DMS 273 treated with DMSO at 0.1 percent for 48 hours (cell line): ENCODE data around the gene BMPR1A.
"Not testable (repeated sequence)": the region's sequence is repeated elsewhere in the genome, so short reads cannot be mapped to it uniquely, and the experiment has no call there.

Source experiments
- DNase-seq: peaks from one replicate; lab custom pipeline; 2025; lab: John Stamatoyannopoulos, UW

Gene BMPR1A

GRCh38 chr10:86730227-86730626, 26.2 kb upstream of the BMPR1A start:
- peak; percentile 93 for DNase-seq

- DNase-seq = no peak
Measured at GRCh38 chr10:86732771-86733170, 23.6 kb upstream of the BMPR1A start.

- no peak for DNase-seq
Measured at GRCh38 chr10:86733260-86733671, 23.2 kb upstream of the BMPR1A start.

- DNase-seq = no peak
Measured at GRCh38 chr10:86734207-86734988, 22.0 kb upstream of the BMPR1A start.

- not testable (repeated sequence) for DNase-seq
Measured at GRCh38 chr10:86735278-86735677, 21.1 kb upstream of the BMPR1A start.

- no peak for DNase-seq
Measured at GRCh38 chr10:86742230-86742629, 14.2 kb upstream of the BMPR1A start.

- no peak for DNase-seq
Measured at GRCh38 chr10:86744067-86744725, 12.2 kb upstream of the BMPR1A start.

GRCh38 chr10:86747796-86748581, 8.4 kb upstream of the BMPR1A start:
- no peak for DNase-seq

GRCh38 chr10:86749854-86750253, 6.6 kb upstream of the BMPR1A start:
- DNase-seq = no peak

GRCh38 chr10:86751477-86751876, 4.9 kb upstream of the BMPR1A start:
- no peak for DNase-seq

- DNase-seq = no peak
Measured at GRCh38 chr10:86752311-86752710, 4.1 kb upstream of the BMPR1A start.

- DNase-seq = no peak
Measured at GRCh38 chr10:86753051-86753450, 3.4 kb upstream of the BMPR1A start.

- DNase-seq = peak; percentile 18
Measured at GRCh38 chr10:86753638-86754434, 2.6 kb upstream of the BMPR1A start.

- no peak for DNase-seq
Measured at GRCh38 chr10:86755454-86755739, 1.0 kb upstream of the BMPR1A start.

GRCh38 chr10:86755740-86756510, 494 bp upstream of the BMPR1A start:
- DNase-seq = peak; percentile 64

GRCh38 chr10:86757113-86757972, 924 bp downstream of the BMPR1A start:
- no peak for DNase-seq

GRCh38 chr10:86758189-86759072, 2.0 kb downstream of the BMPR1A start:
- no peak for DNase-seq

GRCh38 chr10:86759073-86759672, 2.8 kb downstream of the BMPR1A start:
- DNase-seq = no peak

- DNase-seq = no peak
Measured at GRCh38 chr10:86763404-86763803, 7.0 kb downstream of the BMPR1A start.
